A673 (cell line): ENCODE results near the gene ZNF208. TPM values are rescaled to one million over a fixed set of nuclear protein-coding genes. Genes with fewer than 3 reads are reported as not detected.

Experiments used
- BruUV-seq: library from RNA; stranded (reverse); fragments of 400-500 nt; replicated peaks from 2 replicates; lab custom pipeline; 2021; lab: Mats Ljungman, UMichigan
- CTCF ChIA-PET: fragments of 300-600 bp; sonication (Branson Sonifier 250); formaldehyde crosslinking; loops from one replicate; lab custom pipeline; 2022; ENCODE audit warnings: antibody characterized with exemption; lab: Charles Lee
- POLR2A ChIA-PET: fragments of 300-600 bp; sonication (Branson Sonifier 250); formaldehyde crosslinking; loops from one replicate; lab custom pipeline; 2022; ENCODE audit warnings: antibody characterized with exemption; ENCODE audit not compliant: low non-redundant PET; lab: Charles Lee
- DNase-seq: peaks from one replicate; pipeline ENCODE4 v3.0.0-alpha.2; 2015; ENCODE audit warnings: low spot score
- H3K27ac ChIP-seq: fragments of 200-600 bp; sonication (generic); 2 replicates; pipeline ENCODE4 v1.5.1; 2016; ENCODE audit warnings: mixed run types, low read depth, mild to moderate bottlenecking, mixed read lengths, antibody characterized with exemption, low read length; ENCODE audit not compliant: poor library complexity, severe bottlenecking
- H3K27me3 ChIP-seq: fragments of 200-600 bp; sonication (generic); replicated peaks from 2 replicates; pipeline ENCODE4 v1.6.1; 2017; ENCODE audit warnings: mixed run types, low read depth, mild to moderate bottlenecking, mixed read lengths, antibody characterized with exemption, low read length; ENCODE audit not compliant: insufficient read depth, poor library complexity
- H3K36me3 ChIP-seq: fragments of 200-600 bp; sonication (generic); 2 replicates; pipeline ENCODE4 v1.6.1; 2016; ENCODE audit warnings: mixed run types, mild to moderate bottlenecking, mixed read lengths, antibody characterized with exemption, low read length; ENCODE audit not compliant: insufficient read depth, poor library complexity, severe bottlenecking
- H3K4me1 ChIP-seq: fragments of 200-600 bp; sonication (generic); 2 replicates; pipeline ENCODE4 v1.6.1; 2017; ENCODE audit warnings: mixed run types, mild to moderate bottlenecking, mixed read lengths, antibody characterized with exemption, low read length; ENCODE audit not compliant: insufficient read depth, poor library complexity, severe bottlenecking
- H3K4me3 ChIP-seq: fragments of 200-600 bp; sonication (generic); 2 replicates; pipeline ENCODE4 v1.5.1; 2016; ENCODE audit warnings: low read depth, mixed run types, mild to moderate bottlenecking, mixed read lengths, low read length; ENCODE audit not compliant: poor library complexity, severe bottlenecking
- H3K9me3 ChIP-seq: fragments of 200-600 bp; sonication (generic); 2 replicates; pipeline ENCODE4 v1.6.1; 2016; ENCODE audit warnings: mixed run types, low read depth, mild to moderate bottlenecking, mixed read lengths, antibody characterized with exemption, low read length; ENCODE audit not compliant: poor library complexity, severe bottlenecking
- CTCF ChIP-seq: fragments of 300-800, 200-600 bp; sonication (generic); conservative IDR thresholded peaks from 2 replicates; pipeline ENCODE4 v1.5.1; 2017; ENCODE audit warnings: low read depth, mild to moderate bottlenecking, antibody characterized with exemption, low read length, moderate library complexity, mixed read lengths
- EZH2 ChIP-seq: fragments of 200-600 bp; sonication (generic); IDR thresholded peaks from 2 replicates; pipeline ENCODE4 v1.6.1; 2017; ENCODE audit warnings: borderline replicate concordance, low read depth, mild to moderate bottlenecking, mixed read lengths, antibody characterized with exemption, low read length; ENCODE audit not compliant: poor library complexity, severe bottlenecking
- intact Hi-C: fragments of 100-400 bp; cut with micrococcal nuclease; formaldehyde crosslinking; loops from one replicate; pipeline ENCODE4 v1.10.0; 2022; ENCODE audit not compliant: unreplicated experiment
- total RNA-seq: library from RNA; stranded (reverse); gene quantifications from 2 replicates; pipeline ENCODE4 v1.2.3, GENCODE V29; 2021

Gene ZNF208
- total RNA-seq, 1 experiment from 2014 or later = not detected

- Histone ChIP-seq H3K4me3 (no peak overlapping the region), H3K36me3 (no peaks in the 10 kb centered on the region), H3K27ac (no peak overlapping the region), H3K4me1 (no peaks in the 10 kb centered on the region), H3K27me3 (no peaks in the 10 kb centered on the region), H3K9me3 (peaks cover 30% of the 10 kb centered on the region)
- TF ChIP-seq EZH2 = no peak
- TF ChIP-seq CTCF = no peak
- no peak for DNase-seq
- intact Hi-C loops = no loop called here
- ChIA-PET CTCF (no interaction called here), POLR2A (no interaction called here)
- no TSS peak for BruUV-seq
These were observed 98.1 kb downstream of the ZNF208 start for GRCh38 chr19:21912654-21913053.

- H3K27me3 ChIP-seq = no peaks in the 10 kb centered on the region
- no peaks in the 10 kb centered on the region for H3K4me1 ChIP-seq
- H3K9me3 ChIP-seq = peaks cover 40% of the 10 kb centered on the region
- BruUV-seq = no TSS peak
- ChIA-PET CTCF (no interaction called here), POLR2A (no interaction called here)
- no peak for DNase-seq
- H3K36me3 ChIP-seq = no peaks in the 10 kb centered on the region
- intact Hi-C loops = no loop called here
- no peak overlapping the region for H3K4me3 ChIP-seq
- no peak overlapping the region for H3K27ac ChIP-seq
- no peak for TF ChIP-seq EZH2
- TF ChIP-seq CTCF = no peak
These were observed 100.4 kb downstream of the ZNF208 start for GRCh38 chr19:21910318-21910717.

- no peak for DNase-seq
- H3K4me3 ChIP-seq = no peak overlapping the region
- intact Hi-C loops = no loop called here
- no peaks in the 10 kb centered on the region for H3K4me1 ChIP-seq
- no peak overlapping the region for H3K27ac ChIP-seq
- TF ChIP-seq EZH2 = no peak
- no peak for TF ChIP-seq CTCF
- ChIA-PET CTCF (no interaction called here), POLR2A (no interaction called here)
- no peaks in the 10 kb centered on the region for H3K36me3 ChIP-seq
- H3K9me3 ChIP-seq = peaks cover 38% of the 10 kb centered on the region
- no peaks in the 10 kb centered on the region for H3K27me3 ChIP-seq
- no TSS peak for BruUV-seq
These were observed 102.7 kb downstream of the ZNF208 start for GRCh38 chr19:21908066-21908465.
